ENCODE data around the gene FAM3A. TPM values are rescaled to one million over a fixed set of nuclear protein-coding genes. Genes with fewer than 3 reads are reported as not detected.

The FAM3A gene, protein sequence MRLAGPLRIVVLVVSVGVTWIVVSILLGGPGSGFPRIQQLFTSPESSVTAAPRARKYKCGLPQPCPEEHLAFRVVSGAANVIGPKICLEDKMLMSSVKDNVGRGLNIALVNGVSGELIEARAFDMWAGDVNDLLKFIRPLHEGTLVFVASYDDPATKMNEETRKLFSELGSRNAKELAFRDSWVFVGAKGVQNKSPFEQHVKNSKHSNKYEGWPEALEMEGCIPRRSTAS
- total RNA-seq: 43.1 and 44.9 TPM in 2 replicates

DNA sequence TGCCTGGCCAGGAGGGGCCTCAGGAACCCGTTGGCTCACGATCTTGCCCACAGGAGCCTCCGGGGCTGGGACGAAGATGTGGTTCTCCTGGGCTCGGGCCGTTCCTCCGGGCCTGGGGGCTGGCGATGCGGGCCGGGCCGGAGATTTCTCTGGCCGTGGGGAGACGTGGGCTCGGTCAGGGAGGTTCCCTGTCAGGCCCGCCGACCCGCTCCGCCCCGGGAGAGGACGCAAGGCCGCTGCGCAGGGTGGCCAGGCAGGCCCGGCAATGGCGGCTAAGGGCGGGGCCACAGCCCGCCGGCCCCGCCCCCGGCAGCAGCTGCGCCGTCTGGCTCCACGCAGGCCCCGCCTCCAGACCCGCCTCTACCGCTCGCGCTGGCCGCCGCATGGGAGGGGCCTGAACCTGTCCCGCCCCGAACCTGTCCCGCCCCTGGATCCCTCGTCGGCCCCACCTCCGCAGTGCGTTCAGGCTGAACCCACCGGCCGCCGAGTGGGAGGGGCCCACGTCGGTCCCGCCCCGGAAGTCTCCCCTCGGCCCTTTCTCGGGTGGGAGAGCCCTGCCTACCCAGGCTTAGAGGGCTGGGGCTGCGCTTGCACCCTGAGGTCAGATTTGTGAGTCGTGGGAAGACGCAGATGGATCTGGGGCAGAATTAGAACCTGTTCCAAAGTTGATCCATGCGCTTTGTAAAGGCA is at the start of gene FAM3A:
TSS of gene FAM3A (minus strand) at position 267 of the 690 bp plus-strand sequence. CDS start 460 bp downstream, outside the sequence.

DNA sequence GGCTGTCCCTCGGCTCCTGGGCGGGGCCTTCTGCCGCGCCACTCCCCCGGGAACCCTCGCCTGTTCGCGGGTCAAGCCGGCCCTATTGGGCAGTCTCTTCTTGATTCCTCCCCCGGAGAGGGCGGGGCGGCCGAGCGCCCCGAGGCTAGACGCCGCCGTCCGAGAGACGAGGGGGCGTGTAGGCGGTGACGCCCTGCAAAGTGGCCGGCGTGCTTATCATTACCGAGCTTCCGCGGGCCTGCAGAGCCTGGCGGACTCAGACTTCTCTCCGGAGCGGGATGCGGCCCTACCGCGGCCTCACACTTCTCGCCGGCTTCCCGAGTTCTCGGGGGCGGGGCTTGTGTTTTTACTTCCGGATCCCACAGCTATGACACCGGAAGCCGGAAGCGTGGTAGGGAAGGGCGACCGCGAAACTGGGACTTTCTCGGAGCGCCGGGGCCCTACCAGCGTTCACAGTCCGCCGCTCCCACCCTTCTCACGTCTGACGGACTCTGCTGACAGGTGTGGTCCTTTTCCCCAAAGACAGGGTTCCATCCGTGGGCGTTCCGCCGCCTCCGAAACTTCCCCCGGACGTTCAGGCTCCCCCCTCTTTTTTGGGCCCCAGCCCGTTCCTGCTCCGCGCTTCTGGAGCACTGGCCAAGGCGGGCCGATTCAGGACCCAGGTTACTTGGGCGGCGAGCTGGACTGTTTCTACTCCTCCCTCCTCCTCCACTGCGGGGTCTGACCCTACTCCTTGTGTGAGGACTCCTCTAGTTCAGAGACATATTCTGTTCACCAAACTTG is 31.4 kb upstream of the FAM3A start, which contains the start of gene IKBKG:
TSS of gene IKBKG (plus strand) at position 376 of the 783 bp plus-strand sequence. CDS start 4,383 bp downstream, outside the sequence.

DNA sequence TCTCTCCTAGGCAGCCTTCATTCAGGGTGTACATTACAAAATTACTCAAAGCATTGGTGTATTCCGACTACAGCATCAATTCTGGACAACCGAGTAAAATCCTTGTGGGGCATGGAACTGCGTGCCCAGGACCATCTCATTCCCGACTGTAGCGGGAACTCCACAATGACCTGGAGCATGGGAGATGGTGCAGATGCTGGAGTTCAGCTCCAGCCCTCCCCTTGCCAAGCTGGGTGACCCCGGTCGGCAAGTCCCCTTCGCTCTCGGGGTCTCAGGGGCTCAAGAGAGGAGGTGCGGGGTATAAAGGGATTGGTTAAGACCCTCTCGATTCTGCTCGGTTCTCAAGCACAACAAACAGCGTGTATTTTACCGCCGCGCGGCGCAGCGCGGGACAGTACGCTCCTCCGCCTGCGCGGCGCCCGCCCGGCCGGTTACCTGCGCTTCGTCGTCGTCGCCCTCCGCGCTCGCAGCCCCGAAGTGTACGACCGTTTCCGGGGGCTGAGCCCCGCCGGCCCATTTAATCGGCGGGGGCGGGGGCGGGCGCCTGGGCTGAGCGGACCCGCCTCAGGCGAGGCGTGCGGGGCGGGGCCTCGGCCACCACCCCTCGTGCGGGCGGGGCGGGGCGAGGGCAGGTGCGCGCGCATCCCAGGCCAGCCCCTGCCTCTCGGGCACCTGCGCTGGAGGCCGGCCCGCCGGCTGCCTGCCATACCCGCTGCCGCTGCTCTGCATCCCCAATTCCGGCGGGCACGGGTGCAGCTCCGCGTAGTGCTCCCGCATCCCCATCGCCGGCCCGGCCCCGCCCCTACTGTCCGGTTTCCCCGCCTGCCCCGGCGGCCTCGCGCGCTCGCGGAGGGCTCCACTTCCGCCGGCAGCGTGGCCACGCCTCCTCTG is 30.6 kb upstream of the FAM3A start, which contains the start of gene G6PD:
TSS of gene G6PD (minus strand) at position 493 of the 891 bp plus-strand sequence. CDS start 691 bp downstream, outside the sequence.

DNA sequence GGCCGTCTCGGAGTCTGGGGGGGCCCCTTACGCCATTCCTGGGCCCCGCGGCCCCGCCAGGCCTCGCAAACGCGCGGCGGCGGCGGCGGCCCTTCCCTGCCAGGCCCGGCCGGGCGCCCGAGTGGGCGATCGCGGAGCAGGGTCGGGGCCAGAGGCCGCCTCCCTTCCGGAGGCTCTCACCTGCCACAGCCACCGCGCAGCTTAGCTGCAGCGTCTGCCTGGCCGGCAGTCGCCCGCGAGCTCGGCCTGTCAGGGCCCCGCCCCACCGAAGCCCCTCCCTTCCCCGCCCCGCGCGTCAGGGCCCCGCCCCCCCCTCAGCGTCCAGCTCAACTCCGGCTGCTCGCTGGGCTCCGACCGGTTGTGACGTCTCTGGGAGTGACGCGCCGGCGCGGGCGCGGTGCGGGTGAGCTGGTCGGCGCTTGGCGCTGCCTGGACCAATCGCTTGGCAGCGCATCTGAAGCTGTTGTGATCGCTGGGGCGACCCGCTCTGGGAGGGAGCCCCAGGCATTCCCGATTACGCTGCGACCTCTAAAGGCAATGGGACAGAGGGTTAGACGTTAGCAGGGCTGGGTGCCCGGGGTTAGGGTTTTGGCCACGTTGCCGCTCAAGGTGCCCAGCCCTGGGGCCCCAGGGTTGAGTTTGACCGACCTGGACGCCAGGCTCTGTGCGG is 25.5 kb downstream of the FAM3A start, which contains the start of gene SLC10A3:
TSS of gene SLC10A3 (minus strand) at position 216 of the 670 bp plus-strand sequence. CDS start 1,689 bp downstream, outside the sequence.

DNA sequence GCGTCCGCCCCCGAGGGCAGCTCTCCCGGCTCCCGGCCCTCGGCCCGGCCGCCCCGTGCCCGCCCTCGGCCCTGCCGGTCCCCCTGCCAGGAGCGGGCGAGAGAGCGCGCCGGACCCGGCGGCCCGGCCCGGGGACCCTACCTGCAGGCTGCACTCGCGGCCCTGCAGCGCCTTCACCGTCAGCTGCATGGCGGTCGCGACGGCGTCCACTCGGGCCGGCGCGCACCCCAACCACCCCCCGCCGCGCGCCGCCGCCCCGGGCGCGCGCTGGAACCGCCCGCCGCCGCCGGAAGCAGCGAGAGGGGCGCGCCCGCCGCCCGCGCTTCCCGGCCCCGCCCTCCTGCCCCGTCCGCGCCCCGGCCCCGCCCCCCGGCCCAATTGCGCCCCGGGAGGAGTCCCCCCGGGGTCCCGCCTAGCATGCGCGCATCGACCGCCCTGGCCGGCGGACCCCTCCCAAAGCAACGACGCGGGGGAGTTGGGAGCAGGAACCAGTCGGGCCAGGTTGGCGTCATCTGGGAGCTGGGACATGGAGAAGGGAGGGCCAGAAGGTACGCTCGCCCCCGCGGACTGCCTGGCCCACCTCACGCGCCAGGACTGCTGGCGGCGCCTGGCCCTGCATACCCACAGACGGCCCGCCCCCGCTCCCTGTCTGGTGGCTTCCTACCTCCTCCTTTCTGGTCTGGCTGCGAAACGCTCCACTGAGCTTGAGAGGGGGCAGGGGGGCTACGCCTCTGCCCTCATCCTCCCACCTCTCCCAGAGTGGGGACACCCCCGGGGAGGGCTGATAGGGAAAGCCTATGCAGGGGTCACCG is 29.4 kb downstream of the FAM3A start, which contains the start of gene UBL4A:
TSS of gene UBL4A (minus strand) at position 220 of the 812 bp plus-strand sequence. CDS start at position 189, 31 bp downstream.

DNA sequence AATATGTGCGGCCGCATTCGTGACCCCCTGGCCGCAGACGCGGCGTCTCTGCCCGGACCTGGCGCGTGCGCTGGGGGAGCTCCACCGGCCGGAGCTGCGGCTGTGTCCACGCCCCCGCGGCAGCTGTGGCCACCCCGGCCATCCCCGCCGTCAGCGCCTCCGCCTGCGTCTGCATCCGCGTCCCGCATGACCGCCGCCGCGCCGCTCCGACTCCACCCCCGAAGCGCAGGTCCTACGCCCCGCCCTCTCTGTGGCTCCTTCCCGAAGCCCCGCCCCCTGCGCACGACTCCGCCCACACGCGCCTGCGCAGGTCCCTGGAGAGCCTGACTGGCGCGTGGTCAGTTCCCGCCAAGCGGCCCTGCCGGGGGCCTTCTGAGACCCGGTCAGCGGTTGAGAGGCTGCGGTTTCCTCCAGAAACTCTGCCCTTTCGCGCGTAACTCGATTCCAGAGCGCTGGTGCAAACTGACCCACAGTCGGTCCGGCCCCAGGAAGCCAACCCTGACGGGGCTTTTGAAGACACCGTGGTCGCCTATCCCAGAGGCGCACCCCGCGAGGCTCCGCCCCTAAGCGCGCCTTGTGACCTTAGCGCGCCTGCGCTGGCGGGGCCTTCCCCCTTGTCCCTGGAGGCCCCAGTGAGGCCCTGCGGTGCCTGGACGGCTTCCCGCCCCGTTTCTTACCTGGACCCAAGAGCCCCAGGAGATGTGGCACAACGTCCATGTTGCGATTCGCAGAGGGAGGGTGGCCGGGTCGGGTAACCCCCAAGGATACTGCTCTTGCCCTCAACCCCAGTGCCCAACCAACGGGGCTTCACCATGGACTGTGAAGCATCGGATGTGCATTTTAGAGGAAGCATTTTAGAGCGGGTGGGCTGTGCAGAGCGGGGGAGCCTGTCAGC is 37.1 kb downstream of the FAM3A start, which contains the start of gene LAGE3:
TSS of gene LAGE3 (minus strand) at position 554 of the 895 bp plus-strand sequence. CDS start at position 188, 366 bp downstream.

DNA sequence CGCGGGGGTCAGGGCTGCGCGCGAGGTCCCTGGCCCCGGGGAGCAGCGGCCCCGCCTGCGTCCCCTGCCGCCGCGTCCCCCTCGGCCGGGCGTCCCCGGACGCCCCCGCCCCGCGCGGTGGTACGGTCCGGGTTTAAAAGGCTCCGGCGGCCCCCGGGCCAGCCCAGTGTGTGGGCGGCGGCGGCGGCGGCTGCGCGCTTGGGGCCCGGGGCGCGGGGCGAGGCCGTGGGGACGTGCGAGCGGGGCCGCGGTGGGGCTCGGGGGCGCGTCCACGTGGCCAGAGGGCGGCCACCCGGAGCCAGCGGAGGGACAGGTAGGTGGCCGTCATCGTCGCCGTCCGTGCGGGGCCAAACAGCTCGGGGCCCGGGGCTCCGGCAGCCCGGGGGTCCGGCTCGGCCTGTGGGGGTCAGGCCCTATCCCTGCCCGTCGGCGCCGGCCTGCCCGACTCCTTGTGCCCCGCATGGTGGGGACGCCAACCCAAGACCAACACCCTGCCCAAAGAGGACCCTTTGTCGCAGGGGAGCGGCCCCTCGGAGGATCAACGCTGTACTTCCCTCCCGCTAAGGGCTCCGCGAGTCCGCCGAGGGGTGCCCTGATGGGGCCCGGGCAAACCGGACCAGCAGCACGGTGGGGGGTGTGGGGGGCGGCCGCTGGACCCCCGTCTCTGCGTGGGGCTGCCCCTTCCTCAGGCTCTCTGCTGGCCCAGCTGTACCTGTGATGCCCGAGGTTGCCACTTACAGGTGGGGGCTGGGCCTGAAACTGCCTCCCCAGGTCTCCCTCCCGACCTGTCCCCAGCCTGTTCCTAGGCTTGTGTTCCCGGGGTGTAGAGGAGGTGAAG is 57.7 kb downstream of the FAM3A start, which contains the start of gene PLXNA3:
TSS of gene PLXNA3 (plus strand) at position 166 of the 838 bp plus-strand sequence. CDS start 1,903 bp downstream, outside the sequence.

Other genes starting within 250 kb of the FAM3A start
- gene TEX28, start 221.1 kb downstream of the FAM3A start, total RNA-seq: not detected in 2 replicates
- gene TKTL1, start 220.4 kb downstream of the FAM3A start, total RNA-seq: not detected in 2 replicates
- gene FLNA, start 141.6 kb downstream of the FAM3A start, total RNA-seq: 1,709 and 1,856 TPM in 2 replicates
- gene EMD, start 136.9 kb downstream of the FAM3A start, total RNA-seq: 54.3 and 54.6 TPM in 2 replicates
- 8,491 and 9,302 TPM in 2 replicates for gene RPL10, start 117.9 kb downstream of the FAM3A start, total RNA-seq
- 35.8 and 45.7 TPM in 2 replicates for gene DNASE1L1, start 107.0 kb downstream of the FAM3A start, total RNA-seq
- gene TAFAZZIN, start 104.7 kb downstream of the FAM3A start, total RNA-seq: 19.1 and 28.9 TPM in 2 replicates
- gene ATP6AP1, start 87.6 kb downstream of the FAM3A start, total RNA-seq: 43.1 and 68.5 TPM in 2 replicates
- 131 TPM in 2 replicates for gene GDI1, start 79.1 kb downstream of the FAM3A start, total RNA-seq
- 54.2 and 83.9 TPM in 2 replicates for gene FAM50A, start 72.1 kb downstream of the FAM3A start, total RNA-seq
- 16.4 and 27.9 TPM in 2 replicates for gene PLXNA3, start 58.0 kb downstream of the FAM3A start, total RNA-seq
- 37.9 and 38.1 TPM in 2 replicates for gene LAGE3, start 37.0 kb downstream of the FAM3A start, total RNA-seq
- gene UBL4A, start 29.6 kb downstream of the FAM3A start, total RNA-seq: 29.8 and 54.5 TPM in 2 replicates
- 35.5 and 50.5 TPM in 2 replicates for gene SLC10A3, start 25.6 kb downstream of the FAM3A start, total RNA-seq
- 285 and 345 TPM in 2 replicates for gene G6PD, start 30.6 kb upstream of the FAM3A start, total RNA-seq
- 10.7 and 15.7 TPM in 2 replicates for gene IKBKG, start 31.4 kb upstream of the FAM3A start, total RNA-seq
- gene CTAG1A, start 68.9 kb upstream of the FAM3A start, total RNA-seq: not detected in 2 replicates
- gene CTAG1B, start 103.0 kb upstream of the FAM3A start, total RNA-seq: not detected in 2 replicates
- not detected in 2 replicates for gene CTAG2, start 137.3 kb upstream of the FAM3A start, total RNA-seq
- 1.8 and 4.5 TPM in 2 replicates for gene GAB3, start 234.8 kb upstream of the FAM3A start, total RNA-seq
- gene DKC1, start 246.6 kb upstream of the FAM3A start, total RNA-seq: 24.1 and 31.8 TPM in 2 replicates